NCI-H526 treated with DMSO at 0.1 percent for 48 hours (cell line): ENCODE results near the gene OR10A5.
"Not testable (repeated sequence)": the region's sequence is repeated elsewhere in the genome, so short reads cannot be mapped to it uniquely, and the experiment has no call there.

Experiments
- DNase-seq: peaks from one replicate; lab custom pipeline; 2025; lab: John Stamatoyannopoulos, UW

Gene OR10A5

GRCh38 chr11:6845383-6845782 is at the start of gene OR10A5:
TSS of gene OR10A5 (plus strand) at chr11:6845683. CDS start at chr11:6845683, 0 bp downstream.
- DNase-seq: no peak

GRCh38 chr11:6799402-6799801 is 46.1 kb upstream of the OR10A5 start, which contains the start of gene OR6A2:
TSS of gene OR6A2 (minus strand) at chr11:6799689. CDS start at chr11:6795708, 3,981 bp downstream.
- no peak for DNase-seq

GRCh38 chr11:6801075-6801474 is 44.4 kb upstream of the OR10A5 start:
- DNase-seq: not testable (repeated sequence)

DNA sequence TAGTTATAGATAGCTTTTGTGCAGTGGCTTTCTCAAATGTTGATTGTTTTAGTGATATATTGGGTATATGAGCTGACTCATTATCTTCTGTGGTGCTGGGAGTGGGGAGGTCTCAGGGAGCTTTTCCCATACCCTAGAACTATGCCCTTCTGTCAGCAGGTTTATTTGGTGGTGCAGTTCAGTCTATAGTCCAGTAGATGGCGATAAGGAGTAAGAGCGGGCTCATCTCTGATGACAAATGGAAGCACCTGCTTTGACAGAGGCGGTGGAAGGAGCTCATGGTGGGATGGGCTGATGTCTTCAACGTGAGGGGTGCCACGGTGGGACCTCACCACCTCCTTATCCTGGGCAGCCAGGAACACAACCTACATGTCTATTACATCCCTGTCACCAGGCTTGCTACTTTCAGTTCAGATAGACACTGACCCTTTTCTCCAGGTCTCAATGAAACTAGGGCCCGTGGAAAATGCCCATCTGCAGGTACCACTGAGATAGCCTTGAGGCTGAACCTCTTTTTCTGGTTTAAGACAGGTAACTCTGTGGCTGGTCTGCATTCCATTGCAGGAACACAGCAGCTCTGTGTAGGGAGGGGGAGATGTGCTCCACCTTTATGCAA is 33.0 kb upstream of the OR10A5 start:
- DNase-seq: peak; percentile 55

DNA sequence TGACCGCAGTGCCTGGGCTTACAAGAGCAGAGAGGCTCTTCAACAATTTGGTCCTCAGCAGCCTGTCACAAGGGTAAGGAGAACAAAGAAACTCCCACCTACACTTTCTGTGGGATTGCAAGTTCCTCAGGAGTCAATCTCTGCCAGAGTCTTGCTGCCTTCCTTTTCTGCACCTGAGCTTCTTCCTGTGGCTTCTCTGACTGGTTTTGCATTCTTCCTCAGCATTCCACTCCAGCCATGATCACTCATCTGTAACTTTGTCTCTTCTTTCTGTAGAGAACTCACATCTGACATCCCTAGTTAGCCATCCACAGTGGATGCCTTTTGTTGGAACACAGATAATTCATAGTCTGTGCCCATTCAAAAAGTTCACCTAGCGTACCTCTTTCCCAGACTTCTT is 31.8 kb upstream of the OR10A5 start:
- DNase-seq: no peak

- no peak for DNase-seq
These were observed 27.8 kb upstream of the OR10A5 start for GRCh38 chr11:6817694-6818093.

- DNase-seq: no peak
These were observed 26.5 kb upstream of the OR10A5 start for GRCh38 chr11:6818967-6819366.

DNA sequence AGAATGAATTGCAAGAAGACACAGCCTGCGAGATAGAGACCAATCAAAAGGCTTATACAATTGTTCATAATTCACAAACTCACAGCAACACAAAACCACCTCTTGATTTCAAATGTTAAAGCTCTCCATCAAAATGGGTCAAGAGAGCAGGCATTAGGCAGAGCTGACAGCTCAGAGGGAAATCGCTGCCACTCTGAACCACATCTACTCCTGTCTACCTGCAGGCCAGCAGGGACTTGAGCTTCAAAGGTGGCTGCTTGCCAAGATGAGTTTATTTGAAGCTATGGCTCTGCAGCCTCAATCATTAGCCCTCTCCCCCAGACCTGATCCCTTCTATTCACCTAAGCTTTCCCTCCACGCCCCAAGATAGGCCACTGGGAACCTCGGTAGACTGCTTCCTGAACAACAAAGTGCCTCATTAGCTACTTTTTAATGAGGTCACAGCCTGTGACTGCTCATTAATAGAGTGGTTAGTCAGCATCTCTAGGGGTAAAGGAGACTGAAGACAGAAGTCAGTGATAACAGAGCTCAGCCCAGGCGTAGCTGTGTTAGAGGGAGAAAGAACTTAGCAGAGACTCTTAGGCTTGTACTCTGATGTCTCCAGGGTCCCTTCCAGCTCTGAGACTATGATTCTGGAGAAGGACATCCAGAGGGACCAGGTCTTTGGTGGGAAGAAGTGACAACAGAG is 21.2 kb upstream of the OR10A5 start:
- DNase-seq: no peak

GRCh38 chr11:6825231-6825744 is 20.2 kb upstream of the OR10A5 start:
- DNase-seq: no peak

- no peak for DNase-seq
These were observed 17.4 kb upstream of the OR10A5 start for GRCh38 chr11:6828103-6828502.

GRCh38 chr11:6833356-6833755 is 12.1 kb upstream of the OR10A5 start:
- no peak for DNase-seq

GRCh38 chr11:6834021-6834420 is 11.5 kb upstream of the OR10A5 start:
- no peak for DNase-seq

DNA sequence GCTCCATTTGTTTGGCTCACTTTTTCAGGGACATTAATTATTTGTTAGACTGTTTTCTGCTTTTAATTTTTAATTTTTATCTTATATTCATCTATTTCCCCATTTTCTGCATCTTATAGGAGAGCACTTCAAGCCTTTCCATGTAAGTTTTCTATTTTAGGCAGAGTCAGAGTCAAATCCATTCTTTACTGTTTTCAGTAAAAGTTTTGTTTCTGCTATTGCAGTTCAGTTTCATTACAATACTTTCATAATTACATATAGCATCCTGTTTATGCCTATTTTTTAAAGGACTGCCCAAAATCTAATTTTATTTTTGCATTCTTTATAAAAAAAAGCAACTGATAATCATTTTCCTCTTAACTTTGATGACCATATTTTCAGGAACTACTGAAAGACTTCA is 3.8 kb upstream of the OR10A5 start:
- no peak for DNase-seq

- DNase-seq: no peak
These were observed 1.8 kb upstream of the OR10A5 start for GRCh38 chr11:6843670-6844069.

DNA sequence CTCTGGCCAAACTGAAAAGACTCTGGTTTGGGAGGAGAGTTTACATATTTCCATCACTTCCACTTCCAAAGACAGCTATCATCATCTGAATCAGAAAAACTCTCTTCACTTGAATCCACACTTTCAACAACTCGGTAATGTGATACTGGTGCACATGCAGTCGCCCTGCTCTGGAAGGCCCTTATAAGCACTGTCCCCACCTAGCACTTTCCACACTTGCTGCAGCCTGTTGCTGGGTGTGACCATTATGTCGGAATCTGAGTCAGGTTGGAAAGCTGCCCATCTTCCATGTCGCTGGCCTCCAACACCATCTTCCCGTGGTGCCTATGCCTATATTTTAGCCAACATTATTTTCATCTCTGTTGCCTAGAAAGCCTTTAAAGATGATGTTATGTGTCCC is 1.1 kb upstream of the OR10A5 start:
- DNase-seq: no peak

DNA sequence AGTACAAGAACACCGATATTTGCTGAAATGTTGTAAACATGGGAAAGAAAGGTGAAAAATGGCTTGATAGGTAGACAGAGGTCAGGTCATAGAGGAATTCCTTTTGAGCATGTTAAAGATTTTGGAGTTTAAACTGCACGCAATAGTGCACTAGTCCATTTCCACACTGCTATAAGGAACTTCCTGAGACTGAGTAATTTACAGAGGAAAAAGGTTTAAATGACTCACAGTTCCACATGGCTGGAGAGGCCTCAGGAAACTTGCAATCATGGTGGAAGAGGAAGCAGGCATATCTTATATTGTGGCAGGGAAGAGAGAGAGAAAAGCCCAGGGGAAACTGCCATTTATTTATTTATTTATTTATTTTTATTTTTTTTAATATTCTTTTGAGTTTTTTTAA is 5.0 kb downstream of the OR10A5 start:
- no peak for DNase-seq

GRCh38 chr11:6854801-6855200 is 9.3 kb downstream of the OR10A5 start:
- DNase-seq: not testable (repeated sequence)

DNA sequence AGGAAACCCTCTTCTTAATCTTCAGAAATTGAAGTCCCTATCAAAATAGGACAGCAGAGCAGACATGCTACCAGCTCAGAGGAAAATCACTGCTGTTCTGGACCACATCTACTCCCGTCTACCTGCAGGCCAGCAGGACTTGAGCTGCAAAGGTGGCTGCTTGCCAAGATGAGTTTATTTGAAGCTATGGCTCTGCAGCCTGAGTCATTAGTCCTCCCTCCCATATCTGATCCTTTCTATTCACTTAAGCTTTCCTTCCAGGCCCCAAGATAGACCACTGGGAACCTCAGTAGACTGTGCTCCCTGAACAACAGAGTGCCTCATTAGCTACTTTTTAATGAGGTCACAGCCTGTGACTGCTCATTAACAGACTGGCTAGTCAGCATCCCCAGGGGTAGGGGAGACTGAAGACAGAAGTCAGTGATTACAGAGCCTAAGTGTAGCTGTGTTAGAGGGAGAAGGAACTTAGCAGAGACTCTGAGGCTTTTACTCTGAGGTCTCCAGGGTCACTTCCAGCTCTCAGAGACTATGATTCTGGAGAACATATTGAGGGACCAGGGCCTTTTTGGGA is 10.6 kb downstream of the OR10A5 start:
- DNase-seq: no peak

DNA sequence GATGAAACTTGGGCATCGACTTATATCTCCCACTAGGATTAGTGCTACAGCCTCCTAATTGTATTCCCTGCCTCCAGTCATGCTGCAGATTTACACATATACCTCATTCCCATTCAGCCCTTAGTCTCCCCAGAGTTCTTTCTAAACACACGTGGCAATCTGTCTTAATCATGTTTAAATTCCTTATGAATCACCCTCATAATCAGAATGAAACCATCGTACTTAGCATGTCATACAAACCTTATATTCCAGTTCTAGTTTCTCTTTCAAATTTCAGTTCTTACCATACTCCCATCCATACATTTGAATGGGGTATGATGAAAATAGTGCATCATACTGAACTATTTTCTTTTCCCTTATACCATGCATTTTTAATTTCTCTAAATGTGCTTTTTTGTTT is 11.4 kb downstream of the OR10A5 start:
- no peak for DNase-seq

- DNase-seq: no peak
These were observed 17.5 kb downstream of the OR10A5 start, which contains the start of gene OR10A2 for GRCh38 chr11:6862961-6863360. TSS of gene OR10A2 (plus strand) at chr11:6863057. CDS start at chr11:6869755, 6,698 bp downstream.

DNA sequence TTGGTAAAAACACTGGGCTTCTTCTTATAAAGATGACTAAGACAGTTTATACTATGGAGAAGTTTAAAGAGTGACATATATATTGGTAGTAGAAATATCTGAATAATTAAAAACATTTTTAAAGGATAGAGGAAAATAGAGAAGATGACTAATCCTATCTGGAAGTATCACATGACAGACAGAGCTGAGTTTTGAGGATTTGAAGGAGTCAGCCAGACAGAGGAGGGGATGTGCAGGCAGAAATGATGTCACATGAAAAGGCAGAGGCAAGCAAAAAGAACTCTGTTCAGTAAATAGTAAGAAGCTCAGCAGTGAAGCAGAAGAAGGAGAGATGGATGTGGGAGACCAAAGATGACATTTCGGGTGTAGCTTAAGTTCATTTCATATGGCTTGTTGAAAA is 19.0 kb downstream of the OR10A5 start:
- no peak for DNase-seq

DNA sequence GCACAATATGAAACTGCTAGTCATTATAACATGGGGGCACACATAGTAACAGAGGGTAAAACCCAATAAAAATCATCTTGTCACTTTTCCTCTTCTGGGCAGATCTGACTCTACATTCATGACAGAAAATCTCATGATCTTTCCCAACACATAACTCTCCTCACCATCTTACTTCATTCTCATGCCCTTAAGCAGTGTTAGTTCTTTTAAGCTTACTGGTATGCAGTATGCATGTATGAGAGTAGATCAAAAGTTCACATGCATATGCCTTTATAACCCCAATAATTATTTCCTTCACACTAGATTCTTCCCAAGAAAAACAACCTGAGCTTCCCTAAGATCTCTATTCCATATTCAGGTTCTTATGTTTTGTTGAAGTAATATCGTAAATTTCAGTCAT is 25.8 kb downstream of the OR10A5 start:
- DNase-seq: no peak

DNA sequence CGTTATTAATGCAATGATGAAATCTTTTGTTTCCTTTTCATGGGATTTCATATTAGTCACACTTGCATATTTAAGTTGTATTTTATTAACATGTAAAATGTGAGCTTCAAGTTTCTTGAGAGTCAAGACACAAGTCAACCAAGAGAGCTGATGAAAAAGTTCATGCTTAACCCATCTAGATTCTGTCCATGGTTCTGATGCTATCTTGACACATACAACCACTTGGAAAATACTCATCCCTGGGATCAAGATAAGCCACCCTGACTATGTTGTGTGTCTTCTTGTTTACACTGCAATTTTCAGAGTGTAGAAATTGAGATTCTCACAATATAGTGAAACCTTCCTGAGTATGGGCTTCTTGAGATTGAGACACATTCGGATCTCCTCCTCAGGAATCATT is 30.3 kb downstream of the OR10A5 start:
- DNase-seq: no peak
